A549 (cell line): Measurements from ENCODE around the gene LSP1. TPM values are rescaled to one million over a fixed set of nuclear protein-coding genes. Genes with fewer than 3 reads are reported as not detected.

Source experiments
- ATAC-seq, 2 experiments: fragments of 200-7000 bp in 1 of 2; fragments of >200 bp in 1 of 2; cut with Nextera tagmentation in 1 of 2; cut with Tn5 transposase in 1 of 2; 3 replicates each; pipeline versions ENCODE4 v1.8.0 to v1.9.1; 2018 to 2020; ENCODE audit warnings: mild to moderate bottlenecking in 1 of 2, moderate library complexity in 1 of 2
- CTCF ChIA-PET: fragments of 300-600 bp; sonication (Branson Sonifier 250); formaldehyde crosslinking; extraction: SDS; loops from one replicate; lab custom pipeline; 2021; ENCODE audit warnings: antibody characterized with exemption, inconsistent platforms; lab: Yijun Ruan, JAX
- POLR2A ChIA-PET: fragments of 350-600 bp; formaldehyde crosslinking; extraction: SDS; loops from one replicate; lab custom pipeline; 2021; ENCODE audit warnings: antibody characterized with exemption, inconsistent platforms; lab: Yijun Ruan, JAX
- DNase-seq, 2 experiments: peaks; one replicate each; pipeline versions ENCODE4 v3.0.0 to v3.0.0-alpha.2; 2011 to 2016; ENCODE audit warnings: low read depth in 1 of 2, low spot score in 1 of 2
- FAIRE-seq: peaks from 2 replicates; lab custom pipeline; 2011; peaks lifted over from hg19 to GRCh38; lab: Jason Lieb, UNC
- H3K27ac ChIP-seq, 2 experiments: fragments of >200 bp; sonication (Bioruptor Twin); formaldehyde crosslinking; 3 replicates each; pipeline ENCODE4 v1.5.1; 2016 to 2017
- H3K4me1 ChIP-seq: fragments of >200 bp; sonication (Bioruptor Twin); formaldehyde crosslinking; 3 replicates; pipeline ENCODE4 v1.6.1; 2016
- H3K4me2 ChIP-seq: fragments of >200 bp; sonication (Bioruptor Twin); formaldehyde crosslinking; 3 replicates; pipeline ENCODE4 v1.6.1; 2016
- H3K4me3 ChIP-seq: fragments of >200 bp; sonication (Bioruptor Twin); formaldehyde crosslinking; 3 replicates; pipeline ENCODE4 v1.5.1; 2016
- H3K9me3 ChIP-seq: fragments of >200 bp; sonication (Bioruptor Twin); formaldehyde crosslinking; 3 replicates; pipeline ENCODE4 v1.6.1; 2016
- BHLHE40 ChIP-seq: IDR thresholded peaks from 2 replicates; pipeline ENCODE4 v1.6.1; 2012; ENCODE audit warnings: low read depth, low read length, inconsistent platforms
- CBX2 ChIP-seq: fragments of 200-600 bp; sonication (generic); IDR thresholded peaks from 2 replicates; pipeline ENCODE4 v1.6.1; 2016; ENCODE audit warnings: low read depth, mild to moderate bottlenecking, borderline replicate concordance
- CBX8 ChIP-seq: fragments of 200-600 bp; sonication (generic); IDR thresholded peaks from 2 replicates; pipeline ENCODE4 v1.6.1; 2016
- EHF ChIP-seq: fragments of 250-450 bp; sonication (Bioruptor Pico); IDR thresholded peaks from 2 replicates; pipeline ENCODE4 v1.5.0; 2020; ENCODE audit warnings: mild to moderate bottlenecking
- EHMT2 ChIP-seq: fragments of 200-600 bp; sonication (generic); IDR thresholded peaks from 2 replicates; pipeline ENCODE4 v1.6.1; 2016; ENCODE audit warnings: antibody characterized with exemption, low read depth, mild to moderate bottlenecking, moderate library complexity
- HOXB13 ChIP-seq: fragments of 250-450 bp; sonication (Bioruptor Pico); IDR thresholded peaks from 2 replicates; pipeline ENCODE4 v1.5.0; 2020; ENCODE audit warnings: low read depth, mild to moderate bottlenecking, moderate library complexity
- KDM5A ChIP-seq: fragments of 200-600 bp; sonication (generic); IDR thresholded peaks from 2 replicates; pipeline ENCODE4 v1.6.1; 2016; ENCODE audit warnings: antibody characterized with exemption, mild to moderate bottlenecking
- MAFK ChIP-seq: fragments of 450-650 bp; IDR thresholded peaks from 2 replicates; pipeline ENCODE4 v1.6.1; 2014; ENCODE audit not compliant: partially characterized antibody
- PHF8 ChIP-seq: fragments of 200-600 bp; sonication (generic); IDR thresholded peaks from 2 replicates; pipeline ENCODE4 v1.6.1; 2016; ENCODE audit warnings: low read depth, mild to moderate bottlenecking, antibody characterized with exemption, moderate library complexity, borderline replicate concordance
- RAD21 ChIP-seq, 2 experiments: fragments of >200 bp in 1 of 2; sonication (Bioruptor Twin) in 1 of 2; formaldehyde crosslinking in 1 of 2; IDR thresholded peaks in 1 of 2; conservative IDR thresholded peaks in 1 of 2; 2 replicates in 1 of 2; 3 replicates in 1 of 2; pipeline ENCODE4 v1.6.1; 2012 to 2018; ENCODE audit warnings: inconsistent platforms in 1 of 2
- SMC3 ChIP-seq: fragments of >200 bp; sonication (Bioruptor Twin); formaldehyde crosslinking; IDR thresholded peaks from 3 replicates; pipeline ENCODE4 v1.6.1; 2018; ENCODE audit warnings: inconsistent platforms
- SREBF2 ChIP-seq: fragments of 450-650 bp; IDR thresholded peaks from 2 replicates; pipeline ENCODE4 v1.6.1; 2014; ENCODE audit warnings: mild to moderate bottlenecking, moderate library complexity
- TFCP2L1 ChIP-seq: fragments of 250-450 bp; sonication (Bioruptor Pico); IDR thresholded peaks from 2 replicates; pipeline ENCODE4 v1.5.0; 2021; ENCODE audit warnings: mild to moderate bottlenecking
- ZC3H11A ChIP-seq: fragments of 450-650 bp; IDR thresholded peaks from 2 replicates; pipeline ENCODE4 v1.6.1; 2014; ENCODE audit warnings: antibody characterized with exemption, mild to moderate bottlenecking
- ZFP36 ChIP-seq: fragments of 450-650 bp; IDR thresholded peaks from 2 replicates; pipeline ENCODE4 v1.6.1; 2014; ENCODE audit warnings: borderline replicate concordance; ENCODE audit not compliant: partially characterized antibody
- ZSCAN20 ChIP-seq: fragments of 250-450 bp; sonication (Bioruptor Pico); IDR thresholded peaks from 2 replicates; pipeline ENCODE4 v1.8.0; 2022; ENCODE audit warnings: mild to moderate bottlenecking, moderate library complexity
- WGBS: methylation state at CpG from one replicate; pipeline ENCODE4 v1.1.6; 2017; ENCODE audit errors: missing lambda C conversion rate; 5-methylcytosine and 5-hydroxymethylcytosine counted together
- polyA plus RNA-seq, 4 experiments: library from polyadenylated mRNA; depleted of rRNA in 3 of 4; stranded (reverse); fragments of >200 nt; fragmentation: RNase III in 1 of 4; extraction: RNeasy Plus Mini Kit Qiagen cat#74134 plus additional on column Dnase treatment in 1 of 4; gene quantifications; 2 replicates in 3 of 4; 3 replicates in 1 of 4; pipeline ENCODE4 v1.2.3, GENCODE V29; 2011 to 2017
- TF ChIP-seq, protein P1 (sequence below): IDR thresholded peaks from 2 replicates; pipeline ENCODE4 v1.6.1; 2012
- TF ChIP-seq, protein P2 (sequence below): fragments of >200 bp; sonication (Bioruptor Twin); formaldehyde crosslinking; IDR thresholded peaks from 3 replicates; pipeline ENCODE4 v1.5.1; 2016

Gene LSP1
- polyA plus RNA-seq, 2 of the 4 experiments (the other 2 are of a cell fraction), result 0.67 to 3.5 TPM

DNA sequence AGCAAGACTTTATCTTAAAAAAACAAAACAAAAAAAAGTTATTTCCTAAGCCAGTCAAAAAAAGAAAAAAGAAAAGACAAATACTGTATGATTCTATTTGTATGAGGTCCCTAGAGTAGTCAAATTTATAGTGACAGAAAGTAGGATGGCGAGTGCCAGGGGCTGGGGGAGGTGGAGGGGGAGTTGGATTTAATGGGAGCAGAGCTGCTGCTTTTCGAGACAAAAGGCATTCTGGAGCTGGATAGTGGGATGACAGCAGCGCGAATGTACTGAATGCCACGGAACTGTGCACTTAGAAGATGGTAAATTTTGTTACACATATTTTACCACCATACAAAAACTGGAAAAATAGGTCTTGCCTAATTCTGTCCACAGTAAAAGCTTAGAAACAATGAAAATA is 35.9 kb upstream of the LSP1 start (continued):
- TF ChIP-seq ZSCAN20 (CRISPR knock-in tag), result no peak
- TF ChIP-seq TFCP2L1, result no peak
- no peak for TF ChIP-seq CBX8
- no peak for TF ChIP-seq ZFP36
- TF ChIP-seq, protein P1, sequence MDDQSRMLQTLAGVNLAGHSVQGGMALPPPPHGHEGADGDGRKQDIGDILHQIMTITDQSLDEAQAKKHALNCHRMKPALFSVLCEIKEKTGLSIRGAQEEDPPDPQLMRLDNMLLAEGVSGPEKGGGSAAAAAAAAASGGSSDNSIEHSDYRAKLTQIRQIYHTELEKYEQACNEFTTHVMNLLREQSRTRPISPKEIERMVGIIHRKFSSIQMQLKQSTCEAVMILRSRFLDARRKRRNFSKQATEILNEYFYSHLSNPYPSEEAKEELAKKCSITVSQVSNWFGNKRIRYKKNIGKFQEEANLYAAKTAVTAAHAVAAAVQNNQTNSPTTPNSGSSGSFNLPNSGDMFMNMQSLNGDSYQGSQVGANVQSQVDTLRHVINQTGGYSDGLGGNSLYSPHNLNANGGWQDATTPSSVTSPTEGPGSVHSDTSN, result no peak
- no peak for TF ChIP-seq CBX2

DNA sequence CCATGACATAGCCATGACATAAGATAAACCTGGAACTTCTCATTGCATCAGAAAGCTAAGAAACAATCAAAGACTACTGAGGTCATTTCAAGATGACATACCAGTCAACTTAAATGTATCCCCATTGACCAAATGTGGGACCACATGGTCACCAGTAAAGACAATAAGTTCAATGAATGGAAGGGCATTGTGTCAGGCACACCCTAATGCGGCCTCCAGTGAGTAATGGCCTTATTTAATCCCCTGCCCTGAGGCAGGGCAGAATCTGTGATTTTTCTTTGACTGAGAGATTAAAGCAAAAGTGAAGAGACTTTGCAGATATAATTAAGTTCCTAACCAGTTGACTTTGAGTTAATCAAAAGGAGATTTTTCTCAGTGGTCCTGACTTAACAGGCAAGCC is 35.4 kb upstream of the LSP1 start:
- Histone ChIP-seq H3K9me3 (peaks cover 7% of the 10 kb centered on the region; the same call in 2 of the 3 replicates), H3K4me1 (no peaks in the 10 kb centered on the region), H3K27ac (no peak overlapping the region), H3K4me3 (no peak overlapping the region), H3K4me2 (no peak overlapping the region)
- TF ChIP-seq ZSCAN20 (CRISPR knock-in tag) (no peak), SMC3 (no peak), MAFK (no peak), EHMT2 (no peak), PHF8 (no peak)
- POLR2A ChIA-PET, result no interaction called here
- CTCF ChIA-PET, result interaction anchor here (1.4 to 11.8 kb wide), 6 partner anchors 11 to 334 kb away, joined by 4 to 138 read pairs (median 16); partner anchors contain the start of genes CTSD and SYT8
- WGBS, result 0% methylated on average over 1 of the region's 1 CpG
- ATAC-seq, result no peak
- FAIRE-seq, result no peak
- DNase-seq, result no peak

DNA sequence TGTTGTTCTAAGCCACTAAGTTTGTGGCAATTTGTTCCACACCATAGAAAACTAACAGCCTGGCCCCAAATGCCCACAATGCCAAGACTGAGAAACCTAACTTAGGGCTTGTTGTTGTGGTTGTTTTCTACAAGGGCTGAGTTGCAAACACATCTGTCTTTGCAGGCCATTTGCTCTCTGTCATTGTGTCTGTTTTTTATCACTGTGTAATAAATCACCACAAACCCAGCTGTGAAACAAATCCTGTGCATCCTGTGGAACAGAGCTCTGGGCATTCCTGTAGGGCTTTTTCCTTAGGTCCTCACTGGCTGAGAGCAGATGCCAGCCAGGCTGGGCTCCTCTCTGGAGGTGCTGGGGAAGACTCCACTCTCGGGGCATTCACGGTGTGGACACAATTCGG is 33.8 kb upstream of the LSP1 start:
- Histone ChIP-seq H3K4me2 (no peak overlapping the region), H3K27ac (no peak overlapping the region), H3K4me3 (no peak overlapping the region), H3K9me3 (0 out of 3 replicates have a peak, but pooled peaks cover 3% of the 10 kb centered on the region), H3K4me1 (no peaks in the 10 kb centered on the region)
- no peak for FAIRE-seq
- CTCF ChIA-PET, result interaction anchor here (3.4 to 11.8 kb wide), 4 partner anchors 13 to 333 kb away, joined by 10 to 138 read pairs (median 40); partner anchors contain the start of gene SYT8
- POLR2A ChIA-PET, result no interaction called here
- WGBS, result 18% methylated on average over 3 of the region's 3 CpGs
- no peak for DNase-seq
- ATAC-seq, result no peak
- no peak for TF ChIP-seq KDM5A
- no peak for TF ChIP-seq BHLHE40
- no peak for TF ChIP-seq TFCP2L1
- no peak for TF ChIP-seq HOXB13 (CRISPR knock-in tag)
- TF ChIP-seq PHF8, result no peak
- TF ChIP-seq SREBF2, result no peak
- TF ChIP-seq RAD21 (conservative IDR thresholded peaks at IDR 0.05 in 1 of 2, IDR thresholded peaks at IDR 0.05 in 1 of 2), result no peak
- no peak for TF ChIP-seq EHF (CRISPR knock-in tag)
- TF ChIP-seq ZC3H11A, result no peak
- TF ChIP-seq, protein P2, sequence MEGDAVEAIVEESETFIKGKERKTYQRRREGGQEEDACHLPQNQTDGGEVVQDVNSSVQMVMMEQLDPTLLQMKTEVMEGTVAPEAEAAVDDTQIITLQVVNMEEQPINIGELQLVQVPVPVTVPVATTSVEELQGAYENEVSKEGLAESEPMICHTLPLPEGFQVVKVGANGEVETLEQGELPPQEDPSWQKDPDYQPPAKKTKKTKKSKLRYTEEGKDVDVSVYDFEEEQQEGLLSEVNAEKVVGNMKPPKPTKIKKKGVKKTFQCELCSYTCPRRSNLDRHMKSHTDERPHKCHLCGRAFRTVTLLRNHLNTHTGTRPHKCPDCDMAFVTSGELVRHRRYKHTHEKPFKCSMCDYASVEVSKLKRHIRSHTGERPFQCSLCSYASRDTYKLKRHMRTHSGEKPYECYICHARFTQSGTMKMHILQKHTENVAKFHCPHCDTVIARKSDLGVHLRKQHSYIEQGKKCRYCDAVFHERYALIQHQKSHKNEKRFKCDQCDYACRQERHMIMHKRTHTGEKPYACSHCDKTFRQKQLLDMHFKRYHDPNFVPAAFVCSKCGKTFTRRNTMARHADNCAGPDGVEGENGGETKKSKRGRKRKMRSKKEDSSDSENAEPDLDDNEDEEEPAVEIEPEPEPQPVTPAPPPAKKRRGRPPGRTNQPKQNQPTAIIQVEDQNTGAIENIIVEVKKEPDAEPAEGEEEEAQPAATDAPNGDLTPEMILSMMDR, result no peak
